ENCODE measurements around the gene TMEM92.
"Not testable (repeated sequence)": the region's sequence is repeated elsewhere in the genome, so short reads cannot be mapped to it uniquely, and the experiment has no call there.

Gene TMEM92

DNA sequence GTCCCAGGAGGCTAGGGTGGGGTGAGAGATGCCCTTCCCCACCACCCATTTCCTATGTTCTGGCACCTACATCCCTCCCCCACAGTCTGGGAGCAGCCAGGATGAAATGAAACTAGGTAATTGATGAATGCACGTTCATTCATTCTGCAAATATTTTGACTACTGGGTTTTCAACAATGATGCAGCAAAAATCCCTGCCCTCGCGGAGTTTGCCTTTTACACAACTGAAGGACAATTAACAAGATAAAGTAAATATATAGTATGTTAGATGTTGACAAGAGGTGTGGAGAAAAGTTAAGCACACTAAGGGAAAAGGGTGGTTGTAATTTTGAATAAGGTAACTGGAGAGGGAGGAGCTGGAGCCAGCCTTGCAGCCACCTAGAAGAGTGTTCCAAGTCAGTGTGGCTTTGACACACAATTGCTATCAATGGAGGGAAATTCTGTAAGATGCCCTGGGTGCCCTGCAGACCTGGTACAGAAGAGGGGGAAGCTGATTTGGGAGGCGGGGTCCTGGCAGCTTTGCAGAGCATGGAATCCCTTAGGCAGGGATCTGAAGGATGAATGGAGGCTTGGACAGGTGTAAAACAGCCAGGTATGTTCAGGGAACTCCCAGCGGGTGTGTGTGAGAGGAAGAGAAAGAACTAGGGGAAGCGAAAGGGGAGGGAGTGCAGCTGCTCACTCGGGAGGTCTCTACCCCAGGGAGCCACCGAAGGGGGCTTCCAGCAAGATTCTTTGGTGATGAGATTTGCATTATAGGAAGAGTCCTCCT is 2.5 kb downstream of the TMEM92 start:
- no peak for DNase-seq

DNA sequence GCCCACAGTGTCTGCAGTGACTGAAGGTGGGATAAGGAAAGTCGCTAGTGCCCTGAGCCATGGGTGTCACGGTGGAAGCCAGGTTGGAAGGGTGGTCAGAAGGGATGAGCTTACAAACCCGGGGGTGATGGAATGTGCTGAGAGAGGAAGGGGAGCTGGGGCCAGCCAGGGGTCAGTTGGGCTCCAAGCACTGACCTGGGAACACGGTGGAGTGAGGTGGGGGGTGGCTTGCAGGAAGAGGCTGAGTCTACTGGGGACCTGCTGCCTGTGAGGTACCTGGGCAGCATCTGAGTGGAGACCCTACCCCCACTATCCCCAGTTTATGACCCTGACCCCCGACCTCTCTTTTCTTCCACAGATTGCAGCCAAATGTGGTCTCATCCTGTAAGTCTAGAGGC is 3.1 kb downstream of the TMEM92 start:
- no peak for DNase-seq

DNA sequence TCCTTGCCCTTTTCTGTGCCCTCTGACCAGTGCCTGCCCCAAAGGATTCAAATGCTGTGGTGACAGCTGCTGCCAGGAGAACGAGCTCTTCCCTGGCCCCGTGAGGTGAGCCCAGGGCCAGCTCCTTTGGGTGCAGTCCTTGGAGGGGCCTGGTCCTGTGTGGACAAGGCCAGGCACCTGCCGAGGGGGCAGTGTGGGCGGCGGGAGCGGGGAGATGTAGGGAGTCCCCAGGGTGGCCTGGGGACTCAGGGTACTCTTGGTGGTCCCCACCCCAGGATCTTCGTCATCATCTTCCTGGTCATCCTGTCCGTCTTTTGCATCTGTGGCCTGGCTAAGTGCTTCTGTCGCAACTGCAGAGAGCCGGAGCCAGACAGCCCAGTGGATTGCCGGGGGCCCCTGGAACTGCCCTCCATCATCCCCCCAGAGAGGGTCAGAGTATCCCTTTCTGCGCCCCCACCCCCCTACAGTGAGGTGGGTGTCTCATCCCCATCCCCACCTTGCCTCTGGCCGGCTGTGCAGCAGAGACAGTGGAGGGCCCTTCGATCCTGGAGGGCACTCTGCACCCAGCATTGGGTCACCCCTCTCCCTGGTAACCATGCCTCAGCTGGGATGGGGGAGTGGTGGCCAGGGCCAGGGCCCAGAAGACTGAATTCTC is 4.4 kb downstream of the TMEM92 start:
- no peak for DNase-seq

DNA sequence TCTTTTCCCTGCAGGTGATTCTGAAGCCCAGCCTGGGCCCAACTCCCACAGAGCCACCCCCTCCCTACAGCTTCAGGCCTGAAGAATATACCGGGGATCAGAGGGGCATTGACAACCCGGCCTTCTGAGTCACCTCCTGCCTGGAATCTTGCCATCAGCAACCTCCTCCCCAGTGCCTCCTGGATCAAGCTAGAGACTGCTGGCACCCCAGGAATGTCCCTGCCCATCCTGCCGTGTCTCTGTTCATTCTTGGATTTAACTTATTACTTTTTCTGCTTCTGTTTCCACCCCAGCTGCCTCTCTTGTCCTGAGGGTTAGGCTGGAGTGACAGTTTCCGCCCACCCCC is 4.9 kb downstream of the TMEM92 start:
- no peak for DNase-seq

DNA sequence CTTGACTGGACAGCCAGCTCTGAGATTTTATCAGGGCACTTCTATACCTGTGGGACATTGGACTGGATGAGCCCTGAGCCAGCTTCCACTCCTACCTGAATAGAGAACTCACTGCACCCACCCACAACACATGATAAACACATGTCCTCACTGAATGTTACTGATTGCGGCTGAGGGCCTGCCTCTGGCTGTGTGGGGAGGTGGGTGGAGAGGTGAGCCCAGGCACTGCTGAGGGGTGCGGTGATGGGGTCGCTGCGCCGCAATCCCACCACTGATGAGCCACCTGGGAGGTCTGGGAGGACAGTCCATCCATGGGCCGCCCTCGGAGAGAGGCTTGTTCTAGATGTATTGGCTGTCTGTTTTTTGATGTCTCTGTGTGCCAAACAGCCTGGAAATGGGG is 5.4 kb downstream of the TMEM92 start:
- DNase-seq = no peak

DNA sequence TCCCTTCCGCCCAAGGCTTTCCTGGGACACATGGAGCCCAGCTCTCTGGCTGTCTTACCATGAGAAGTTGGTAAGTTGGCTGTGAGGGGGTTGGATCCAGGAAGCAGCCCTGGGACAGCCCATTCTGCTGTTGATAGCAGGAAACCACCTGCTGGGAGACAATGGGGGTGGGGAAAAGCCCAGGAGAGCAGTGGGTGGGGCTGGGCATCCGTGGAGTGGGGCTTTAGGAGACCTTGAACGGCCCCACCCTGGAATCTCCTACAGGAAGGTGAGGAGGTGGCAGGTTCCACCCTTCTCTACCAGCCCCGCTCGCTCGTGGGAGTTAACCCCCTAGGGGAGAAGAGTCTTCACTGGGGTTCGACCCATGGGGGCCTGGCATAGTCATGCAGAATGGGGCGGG is 5.8 kb downstream of the TMEM92 start:
- no peak for DNase-seq

DNA sequence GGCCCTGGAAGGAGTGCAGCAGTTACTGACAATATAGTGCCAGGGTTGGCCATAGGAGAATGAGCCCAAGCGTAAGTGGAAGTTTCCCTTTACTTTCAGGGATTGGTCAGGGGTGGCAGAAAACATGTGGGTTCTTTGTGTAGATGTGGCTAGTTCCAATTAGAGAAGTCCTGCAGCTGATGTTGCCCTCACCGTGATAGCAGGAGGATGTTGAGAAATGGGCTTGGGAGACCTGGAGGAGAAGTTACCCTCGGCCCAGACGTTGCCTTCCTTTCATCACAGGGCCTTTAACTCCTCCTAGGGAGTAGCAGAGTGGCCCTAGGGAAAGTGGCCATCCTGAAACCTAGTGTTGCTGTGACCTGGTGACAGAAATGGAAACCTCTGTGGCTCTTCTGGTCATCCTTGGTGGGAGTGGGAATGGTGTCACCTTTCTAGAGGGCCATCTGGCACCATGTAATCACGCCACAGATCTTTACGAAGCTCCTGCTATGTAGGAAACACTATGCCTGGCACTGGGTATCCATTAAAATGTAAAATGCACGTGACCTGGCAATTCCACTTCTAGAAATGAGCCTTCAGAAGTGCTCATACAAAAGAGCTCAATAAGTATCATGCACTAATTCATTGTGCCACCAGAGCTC is 6.7 kb downstream of the TMEM92 start:
- DNase-seq = no peak

DNA sequence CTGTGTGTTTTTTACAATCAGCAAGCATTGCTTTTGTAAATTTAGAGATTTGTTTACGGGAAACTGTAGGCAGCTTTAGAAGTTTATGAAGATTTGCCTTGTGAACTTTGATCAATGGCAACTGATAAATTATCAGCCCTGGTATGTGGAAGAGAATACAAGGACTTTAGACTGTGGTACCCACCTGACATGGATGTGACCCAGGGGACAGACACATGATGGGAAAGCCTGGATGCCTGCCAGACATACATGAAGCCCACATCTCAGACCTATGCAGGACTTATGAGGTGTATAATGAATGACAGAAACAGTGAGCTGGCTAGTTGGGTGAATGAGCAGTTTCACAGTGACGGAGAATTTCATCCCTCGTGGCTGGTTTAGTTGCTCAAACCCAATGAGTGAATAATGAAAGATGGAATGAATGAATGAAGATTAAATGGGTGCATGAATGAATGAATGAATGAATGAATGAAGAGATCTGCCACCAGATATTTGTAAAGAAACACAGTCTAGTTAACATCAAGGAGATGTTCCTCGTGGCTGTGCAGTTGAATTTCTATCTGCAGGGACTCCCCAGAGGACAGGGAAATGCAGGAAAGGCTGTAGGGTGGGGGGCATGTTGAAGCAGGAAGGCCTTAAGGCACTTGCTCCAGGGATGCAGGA is 7.6 kb downstream of the TMEM92 start:
- no peak for DNase-seq

DNA sequence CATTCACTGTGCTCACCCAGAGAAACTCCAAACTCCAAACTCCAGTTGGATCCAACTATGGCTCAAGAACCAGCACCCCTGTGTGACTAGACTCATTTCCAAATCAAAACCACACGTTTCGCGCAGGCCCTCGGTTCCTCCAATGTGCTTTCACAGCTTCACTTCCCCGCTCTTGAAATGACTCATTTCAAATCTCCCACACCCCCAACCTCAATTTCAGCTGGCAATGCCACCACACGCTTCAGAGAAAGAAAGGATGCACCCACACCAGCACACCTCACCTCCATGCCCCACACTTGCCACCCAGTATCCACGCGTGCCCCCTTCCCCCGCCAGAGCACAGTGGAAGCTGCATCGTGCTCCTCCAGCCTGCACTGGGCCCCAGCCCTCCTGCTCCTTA is 9.0 kb downstream of the TMEM92 start:
- DNase-seq = peak; percentile 93

DNA sequence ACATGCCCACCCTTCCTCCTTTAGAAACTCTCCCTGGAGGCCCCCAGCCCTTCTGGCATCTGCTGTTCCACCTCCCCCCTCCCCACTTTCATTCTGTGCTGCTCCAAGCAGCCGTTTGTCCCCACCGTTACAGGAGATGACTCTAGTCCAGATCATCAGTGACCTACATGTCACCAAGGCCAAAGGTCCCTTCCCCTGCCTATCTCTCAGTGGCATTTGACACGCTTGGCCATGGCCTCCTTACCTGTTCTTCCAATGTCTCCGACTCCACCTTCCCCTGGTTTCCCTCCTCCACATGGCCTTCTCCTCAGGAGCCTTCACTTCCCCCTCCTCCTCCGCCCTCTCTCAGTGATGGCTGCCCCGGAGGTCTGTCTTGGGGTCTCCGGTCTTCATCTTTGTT is 9.4 kb downstream of the TMEM92 start:
- no peak for DNase-seq

DNA sequence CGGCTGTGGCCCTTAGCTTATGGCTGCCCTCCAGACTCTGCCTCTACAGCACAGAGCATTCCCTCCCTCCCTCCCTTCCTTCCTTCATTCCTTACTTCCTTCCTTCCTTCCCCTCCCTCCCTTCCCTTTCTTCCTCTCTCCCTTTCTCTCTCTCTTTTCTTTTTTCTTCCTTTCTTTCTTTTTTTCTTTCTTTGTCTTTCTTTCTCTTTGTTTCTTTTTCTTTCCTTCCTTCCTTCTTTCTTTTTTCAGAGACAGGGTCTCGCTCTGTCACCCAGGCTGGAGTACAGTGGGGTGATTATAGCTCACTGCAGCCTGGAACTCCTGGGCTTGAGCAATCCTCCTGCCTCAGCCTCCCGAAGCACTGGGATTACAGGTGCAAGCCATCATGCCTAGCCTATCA is 11.7 kb downstream of the TMEM92 start:
- DNase-seq = no peak

DNA sequence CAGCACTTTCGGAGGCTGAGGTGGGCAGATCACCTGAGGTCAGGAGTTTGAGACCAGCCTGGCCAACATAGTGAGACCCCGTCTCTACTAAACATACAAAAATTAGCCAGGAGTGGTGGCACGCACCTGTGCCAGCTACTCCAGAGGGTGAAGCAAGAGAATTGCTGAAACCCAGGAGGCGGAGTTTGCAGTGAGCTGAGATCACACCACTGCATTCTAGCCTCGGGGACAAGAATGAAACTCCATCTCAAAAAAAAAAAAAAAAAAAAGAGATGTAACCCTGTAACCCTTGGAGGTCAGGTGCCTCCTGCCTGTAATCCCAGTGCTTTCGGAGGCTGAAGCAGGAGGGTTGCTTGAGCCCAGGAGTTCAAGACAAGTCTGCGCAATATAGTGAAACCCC is 13.0 kb downstream of the TMEM92 start:
- DNase-seq = not testable (repeated sequence)

DNA sequence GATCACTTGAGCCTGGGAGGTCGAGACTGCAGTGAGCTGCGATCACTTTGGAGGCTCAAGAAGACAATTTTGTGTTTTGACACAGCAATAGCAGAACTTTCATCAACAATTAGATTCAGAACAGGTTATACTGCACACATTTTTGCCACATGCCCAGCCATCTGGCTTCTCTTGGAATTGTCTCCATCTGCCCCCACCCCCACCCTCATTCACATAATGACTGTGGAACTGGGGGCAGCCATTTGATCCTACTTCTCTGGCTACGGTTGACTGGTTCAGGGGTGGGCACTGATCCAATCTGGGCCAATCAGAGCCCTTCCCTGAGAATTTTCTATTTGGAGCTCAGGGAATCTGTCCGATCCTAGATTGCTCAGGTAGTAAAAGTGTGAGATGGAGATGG is 14.0 kb downstream of the TMEM92 start:
- no peak for DNase-seq

DNA sequence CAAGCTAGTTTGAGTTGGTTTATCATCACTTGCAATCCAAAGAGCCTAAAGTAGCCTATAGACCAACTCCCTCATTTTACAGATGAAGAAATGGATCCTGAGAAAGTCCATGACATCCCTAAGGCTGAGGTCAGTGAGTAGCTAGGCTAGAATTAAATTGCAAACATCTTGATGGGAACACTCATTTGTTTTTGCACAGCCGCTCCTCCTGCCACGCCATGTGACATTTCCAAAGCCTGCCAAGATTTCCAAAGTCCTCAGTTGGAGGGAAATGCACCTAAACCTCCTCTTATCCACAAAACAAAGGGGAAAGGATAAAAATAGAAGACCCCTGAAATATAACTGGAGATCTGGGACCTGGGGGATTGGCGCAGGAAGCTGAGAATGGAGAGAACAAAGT is 15.0 kb downstream of the TMEM92 start:
- DNase-seq = no peak

DNA sequence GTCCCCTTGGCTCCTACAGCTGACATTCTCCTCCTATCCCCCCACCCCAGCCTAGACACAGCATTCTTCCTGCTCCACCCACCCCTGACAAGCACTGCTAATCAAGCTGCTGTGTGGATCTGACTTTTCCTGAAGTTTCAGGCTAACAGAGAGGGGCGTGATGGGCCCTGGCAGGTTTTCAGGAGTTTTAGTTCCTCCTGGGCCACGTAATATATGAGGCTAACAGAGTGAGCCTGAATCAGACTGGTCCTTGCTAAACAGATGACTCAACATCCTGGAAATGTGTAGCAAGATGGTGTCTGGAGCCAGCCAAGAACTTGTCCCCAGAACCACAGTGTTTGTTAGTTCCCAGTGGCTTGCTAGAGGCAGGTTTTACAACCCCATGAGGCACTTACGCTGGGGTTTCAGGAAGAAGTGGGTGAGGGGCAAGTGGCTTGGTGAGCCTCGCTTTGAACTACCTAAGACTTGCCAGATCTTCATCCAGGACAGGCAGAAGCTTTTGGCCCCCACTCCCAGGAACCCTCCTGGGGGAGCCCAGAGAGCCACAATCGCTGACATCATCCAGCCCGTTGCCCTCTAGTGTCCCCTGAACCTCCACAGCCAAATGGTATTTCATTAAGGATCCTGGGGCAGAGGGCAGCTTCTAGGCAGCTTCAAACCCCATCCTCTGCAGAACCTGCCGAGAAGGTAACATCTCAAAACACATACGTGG is 15.9 kb downstream of the TMEM92 start:
- peak; percentile 86 for DNase-seq

DNA sequence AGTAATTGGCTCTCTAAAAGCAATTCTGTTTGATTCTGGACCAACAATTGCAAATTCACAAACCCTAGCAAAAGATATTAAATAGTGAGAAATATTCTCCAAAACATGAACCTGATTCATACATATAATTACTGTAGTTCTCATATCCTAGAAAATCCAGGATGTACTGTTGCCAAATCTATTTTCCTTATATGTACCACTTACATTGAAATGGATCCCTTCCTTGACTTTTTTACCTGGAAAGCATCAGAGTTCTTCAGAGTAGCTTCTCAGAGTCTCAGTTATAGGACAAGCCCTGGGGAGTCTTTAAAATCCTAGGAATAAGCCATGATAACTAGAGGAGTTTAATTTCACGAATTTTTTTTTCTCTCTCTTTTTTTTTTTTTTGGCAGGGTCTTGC is 16.7 kb downstream of the TMEM92 start:
- no peak for DNase-seq

DNA sequence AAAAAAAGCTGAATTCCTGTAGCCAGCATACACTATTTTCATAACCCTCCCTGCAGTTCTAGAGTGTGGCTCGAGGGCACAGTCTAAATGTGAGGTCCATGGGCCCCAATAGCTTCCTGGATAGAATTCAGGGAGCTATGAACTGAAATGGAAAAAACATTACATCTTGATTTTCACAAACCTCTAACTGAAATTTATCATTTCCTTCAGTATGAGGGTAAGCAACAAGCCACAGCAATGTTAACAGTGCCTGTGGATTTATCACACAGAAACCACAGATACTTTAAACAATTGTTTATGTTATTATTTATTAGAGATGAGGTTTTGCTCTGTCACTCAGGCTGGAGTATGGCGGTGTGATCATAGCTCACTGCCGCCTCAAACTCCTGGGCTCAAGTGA is 18.2 kb downstream of the TMEM92 start:
- DNase-seq = no peak

DNA sequence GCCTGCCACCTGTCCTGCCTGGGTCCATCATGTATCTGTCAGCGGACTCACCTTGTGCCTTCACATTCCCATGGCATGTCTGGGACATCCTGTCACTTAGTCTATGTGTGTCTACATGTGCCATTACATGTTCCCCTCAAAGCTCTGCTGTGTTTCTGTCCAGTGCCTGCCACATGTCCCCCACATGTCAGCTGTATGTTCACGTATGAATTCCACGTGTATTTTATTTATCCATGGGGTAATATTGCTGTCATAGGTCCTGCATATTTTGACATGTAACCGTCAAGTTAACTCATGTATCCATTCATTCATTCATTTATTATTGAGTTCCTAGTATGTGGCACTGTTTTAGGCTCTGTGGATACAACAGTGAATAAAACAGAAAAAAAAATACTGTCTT is 20.8 kb downstream of the TMEM92 start:
- no peak for DNase-seq

DNA sequence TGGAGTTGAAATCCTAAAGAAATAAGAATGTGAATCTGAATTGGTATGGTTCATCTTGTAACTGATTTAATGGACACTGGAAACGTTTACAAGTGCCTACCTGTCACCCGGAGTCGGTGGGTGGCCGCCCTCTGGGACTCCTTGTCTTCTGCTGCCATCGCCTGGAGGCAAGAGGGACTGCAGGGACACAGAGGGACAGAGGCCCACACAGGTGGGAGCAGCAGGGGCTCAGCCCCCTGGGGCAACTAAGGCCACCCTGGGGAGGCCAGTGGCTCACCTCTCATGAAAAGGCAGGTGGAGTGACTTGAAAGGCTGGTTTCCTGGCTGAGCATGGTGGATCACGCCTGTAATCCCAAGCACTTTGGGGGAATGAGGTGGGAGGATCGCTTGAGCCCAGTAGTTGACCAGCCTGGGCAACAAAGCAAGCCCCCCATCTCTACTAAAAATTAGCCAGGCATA is 23.2 kb downstream of the TMEM92 start:
- peak; percentile 88 for DNase-seq

DNA sequence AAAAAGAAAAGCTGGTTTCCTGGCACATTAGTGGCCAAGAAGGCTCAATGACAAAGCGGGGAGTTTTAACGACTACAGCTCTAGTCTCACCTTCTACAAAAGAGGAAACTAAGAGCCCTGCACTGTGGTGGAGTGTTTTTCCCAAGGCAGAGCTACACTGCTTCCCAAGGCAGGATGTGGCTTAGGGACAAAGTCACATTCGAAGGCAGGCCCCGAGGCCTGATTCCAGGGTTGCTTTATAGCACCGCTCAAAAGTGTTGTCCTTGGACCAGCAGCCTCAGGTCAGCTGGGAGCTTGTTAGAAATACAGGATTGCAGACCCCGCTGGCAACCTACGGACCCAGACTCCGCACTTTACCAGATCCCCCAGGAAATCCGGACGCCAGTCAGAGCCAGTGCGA is 23.8 kb downstream of the TMEM92 start:
- no peak for DNase-seq

DNA sequence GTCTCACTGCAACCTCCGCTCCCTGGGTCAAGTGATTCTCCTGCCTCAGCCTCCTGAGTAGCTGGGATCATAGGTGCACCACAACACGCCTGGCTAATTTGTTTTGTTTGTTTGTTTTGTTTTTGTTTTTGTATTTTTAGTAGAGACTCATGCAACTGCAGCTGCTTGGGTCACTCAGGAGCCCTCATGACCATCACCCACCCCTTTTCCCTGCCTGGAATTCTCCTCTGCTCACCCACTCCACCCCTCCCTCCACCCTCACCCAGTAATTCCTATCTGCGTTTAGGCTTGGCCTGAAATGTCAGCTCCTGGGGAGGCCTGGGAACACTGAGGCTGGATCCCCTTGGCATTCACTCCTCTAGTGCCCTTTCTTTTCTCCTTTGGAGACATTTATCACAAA is 25.5 kb downstream of the TMEM92 start:
- no peak for DNase-seq

DNA sequence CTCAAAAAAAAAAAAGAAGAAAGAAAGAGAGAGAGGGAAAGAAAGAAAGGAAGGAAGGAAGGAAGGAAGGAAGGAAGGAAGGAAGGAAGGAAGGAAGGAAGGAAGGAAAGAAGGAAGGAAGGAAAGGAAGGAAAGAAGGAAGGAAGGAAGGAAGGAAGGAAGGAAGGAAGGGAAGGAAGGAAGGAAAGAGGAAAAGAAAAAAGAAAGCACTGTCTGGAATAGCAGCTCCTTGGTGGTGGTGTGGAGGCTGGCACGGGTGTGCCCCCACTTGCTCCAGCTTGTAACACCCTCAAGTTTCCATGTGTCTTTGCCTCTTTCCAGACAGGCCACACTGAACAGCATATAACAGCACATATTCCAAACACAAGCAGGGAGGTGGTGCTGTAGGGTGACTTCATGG is 26.6 kb downstream of the TMEM92 start:
- not testable (repeated sequence) for DNase-seq

All from activated CD4-positive, alpha-beta T cell treated with anti-CD3 and anti-CD28 coated beads, Interleukin-10, Interleukin-2, amounts not matched to agents 100 ng/mL and 50 ng/mL, durations not matched to agents 16 hours and 8 hours (primary cell).